NCI-H460 (cell line): ENCODE data around the gene FCN1. TPM values are rescaled to one million over a fixed set of nuclear protein-coding genes. Genes with fewer than 3 reads are reported as not detected.

Source experiments
- DNase-seq: peaks from one replicate; pipeline ENCODE4 v3.0.0-alpha.2; 2016; ENCODE audit warnings: low read depth; ENCODE audit errors: extremely low read depth
- total RNA-seq: library from RNA; depleted of rRNA; stranded (reverse); fragments of >200 nt; shearing (Covaris generic); gene quantifications from 2 replicates; pipeline ENCODE4 v1.2.3, GENCODE V29; 2014

Gene FCN1
- total RNA-seq, 1 experiment from 2014 or later: not detected

DNA sequence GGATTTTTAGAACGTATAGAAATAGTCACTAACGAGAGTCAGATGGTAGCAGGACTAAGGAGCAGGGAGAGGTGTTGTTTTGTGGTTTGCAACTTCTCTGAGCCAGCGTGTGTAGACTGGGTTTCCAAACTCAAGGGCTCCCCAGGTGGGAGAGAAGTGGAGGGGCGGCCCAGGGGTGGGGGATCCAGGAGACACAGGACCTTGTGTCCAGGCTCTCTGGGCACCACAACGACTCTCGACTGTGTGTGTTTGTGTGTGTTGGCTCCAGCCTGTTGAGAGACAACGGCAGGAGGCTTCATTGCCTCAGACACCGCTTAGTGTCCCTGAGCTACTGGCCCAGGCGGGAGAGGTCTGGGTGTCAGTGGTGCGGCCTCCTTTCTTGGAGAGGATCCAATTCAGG is 934 bp upstream of the FCN1 start:
- no peak for DNase-seq

DNA sequence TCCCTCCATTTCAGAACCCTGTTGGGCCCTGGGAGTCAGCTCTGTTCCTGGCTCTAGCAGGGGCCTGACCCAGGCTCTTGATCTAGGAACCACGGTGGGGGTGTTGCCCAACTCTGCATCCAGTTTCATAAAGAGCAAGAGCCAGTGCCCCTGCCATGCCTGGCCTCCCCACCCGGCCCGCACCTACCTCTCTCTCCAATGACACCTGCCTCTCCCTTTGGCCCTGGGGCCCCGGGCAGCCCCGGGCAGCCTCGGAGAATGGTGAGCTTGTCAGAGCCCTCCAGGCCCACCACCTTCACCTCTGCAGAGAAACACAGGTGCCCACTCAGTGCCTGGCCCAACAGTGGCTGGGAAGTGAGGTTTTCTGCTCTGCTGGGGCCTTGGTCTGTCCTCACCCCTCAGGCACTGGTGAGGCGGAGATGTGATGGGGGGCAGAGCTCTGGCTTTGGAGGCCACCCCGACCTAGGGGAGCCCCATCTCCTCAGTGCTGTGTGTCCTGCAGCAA is 1.5 kb downstream of the FCN1 start:
- no peak for DNase-seq

DNA sequence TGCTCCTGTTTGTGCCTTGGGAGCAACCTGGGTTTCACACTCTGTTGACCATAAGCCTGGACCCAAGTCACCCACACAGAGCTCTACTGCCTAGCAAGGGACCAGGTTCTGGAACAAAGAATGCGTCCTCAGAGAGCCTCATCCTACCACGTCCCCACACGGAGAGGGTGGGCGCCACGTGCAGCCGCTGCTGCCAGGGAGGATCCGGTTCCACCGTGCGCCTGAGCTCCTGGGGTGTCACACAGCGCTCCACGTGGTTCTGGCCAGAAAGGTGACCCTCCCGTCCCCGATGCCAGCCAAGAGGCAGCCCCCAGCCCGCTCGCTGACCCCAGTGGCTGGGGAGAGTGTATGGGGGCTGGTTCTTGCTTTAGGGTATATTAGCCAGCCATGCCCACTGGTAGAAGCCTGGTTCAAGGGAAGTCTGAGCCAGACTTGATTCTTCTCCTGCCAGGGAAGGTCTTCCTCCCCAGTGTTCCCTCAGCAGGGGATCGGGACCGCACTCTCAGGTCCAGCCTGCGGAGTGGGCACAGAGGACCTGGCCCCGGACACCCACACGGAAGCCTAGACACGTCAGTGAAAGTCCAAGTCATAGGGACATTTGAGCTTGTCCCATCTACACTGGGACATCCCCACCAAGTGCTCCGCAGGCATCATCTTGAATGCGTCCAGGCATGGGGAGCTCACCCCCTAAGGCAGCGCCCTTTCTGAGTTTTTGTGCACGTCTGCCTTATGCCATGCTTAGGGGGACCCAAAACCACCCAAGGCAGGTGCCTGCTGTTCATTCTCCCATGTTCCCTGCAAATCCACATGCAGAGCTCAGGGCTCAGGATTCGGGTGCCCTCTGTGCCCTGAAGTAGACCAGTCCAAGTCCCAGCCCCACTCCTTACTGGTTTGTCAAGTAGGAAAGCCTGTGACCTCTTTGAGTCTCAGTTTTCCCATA is 2.4 kb downstream of the FCN1 start:
- no peak for DNase-seq

DNA sequence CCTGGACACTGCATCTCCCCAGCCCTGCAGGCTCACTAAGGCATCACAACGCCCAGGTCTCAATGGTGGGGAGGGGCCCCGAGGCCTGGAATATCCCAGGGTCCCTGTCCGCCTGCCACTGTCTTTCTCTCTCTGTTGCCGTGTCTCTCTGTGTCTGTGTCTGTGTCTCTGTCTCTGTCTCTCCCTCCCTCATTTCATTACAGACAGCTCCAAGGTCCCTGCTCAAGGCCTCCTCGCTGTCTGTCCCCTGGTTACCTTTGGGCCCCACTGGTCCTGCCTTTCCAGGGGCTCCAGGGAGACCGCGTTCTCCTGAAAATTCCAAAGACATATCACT is 3.2 kb downstream of the FCN1 start:
- no peak for DNase-seq

DNA sequence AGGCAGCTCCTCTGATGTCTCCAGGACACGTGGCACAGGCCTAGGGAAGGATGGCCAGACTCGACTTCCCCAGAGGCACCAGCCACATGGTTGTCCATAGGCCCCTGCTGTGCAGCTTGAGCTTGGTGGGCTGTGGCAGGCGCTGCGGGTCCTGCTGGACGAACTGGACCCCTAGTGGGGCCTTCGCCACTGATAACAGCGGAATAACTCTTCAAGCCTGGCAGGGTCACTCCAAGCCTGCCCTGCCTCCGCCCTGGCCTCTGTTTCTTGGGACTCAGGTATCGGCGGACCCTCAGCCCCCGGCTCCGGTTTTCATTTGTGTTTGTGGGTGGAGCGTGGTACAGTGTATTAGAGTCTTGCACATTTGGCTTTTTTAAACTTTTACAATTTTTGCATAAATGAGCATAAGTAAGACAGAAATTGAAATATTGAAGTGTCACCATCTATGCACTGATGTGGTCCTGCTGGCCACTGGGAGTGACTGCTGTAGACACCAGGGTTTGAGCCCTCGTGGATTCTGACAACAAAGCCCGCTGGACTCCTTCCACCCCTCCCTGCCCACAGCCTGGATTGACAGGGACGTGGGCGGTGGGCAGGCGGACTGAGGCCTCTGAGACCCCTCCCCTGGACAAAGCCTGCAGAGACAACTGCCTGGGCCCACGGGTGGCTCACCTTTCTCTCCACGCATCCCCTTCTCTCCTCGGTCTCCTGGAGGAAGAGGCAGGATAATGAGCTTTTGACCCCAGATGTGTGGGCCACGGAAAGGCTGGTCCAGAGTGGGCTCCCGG is 3.8 kb downstream of the FCN1 start:
- DNase-seq: no peak

DNA sequence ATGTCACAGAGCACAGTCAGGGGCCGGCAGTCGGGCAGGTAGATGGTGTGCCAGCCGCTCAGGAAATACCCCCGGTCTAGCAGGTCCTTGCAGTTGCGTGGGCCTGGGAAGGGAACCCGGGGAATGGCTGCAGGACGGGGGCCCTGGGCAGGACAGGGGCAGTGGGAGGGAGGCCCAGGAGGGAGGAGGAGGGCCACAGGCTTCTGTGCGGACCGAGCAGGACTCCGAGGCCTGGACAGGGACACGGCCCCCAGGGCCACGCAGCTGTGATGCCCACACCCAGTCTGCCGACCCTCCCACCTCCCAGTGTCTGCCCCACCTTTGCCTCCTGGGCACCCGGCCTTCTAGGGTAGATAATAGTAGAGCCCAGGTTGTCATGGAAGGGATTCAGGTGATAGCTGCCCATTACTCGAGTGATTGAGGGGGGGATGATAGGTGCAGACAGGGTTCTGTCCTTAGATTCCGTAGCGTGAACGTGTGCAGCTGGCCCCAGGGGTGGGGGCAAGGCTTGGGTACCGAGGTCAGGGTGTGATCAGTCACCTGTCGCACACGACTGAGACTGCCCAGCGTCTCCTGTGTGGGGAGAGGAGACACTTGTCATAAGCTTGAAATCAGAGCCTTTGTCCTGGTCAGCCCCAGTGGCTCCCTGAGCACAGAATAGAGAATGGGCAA is 4.5 kb downstream of the FCN1 start:
- DNase-seq: no peak

DNA sequence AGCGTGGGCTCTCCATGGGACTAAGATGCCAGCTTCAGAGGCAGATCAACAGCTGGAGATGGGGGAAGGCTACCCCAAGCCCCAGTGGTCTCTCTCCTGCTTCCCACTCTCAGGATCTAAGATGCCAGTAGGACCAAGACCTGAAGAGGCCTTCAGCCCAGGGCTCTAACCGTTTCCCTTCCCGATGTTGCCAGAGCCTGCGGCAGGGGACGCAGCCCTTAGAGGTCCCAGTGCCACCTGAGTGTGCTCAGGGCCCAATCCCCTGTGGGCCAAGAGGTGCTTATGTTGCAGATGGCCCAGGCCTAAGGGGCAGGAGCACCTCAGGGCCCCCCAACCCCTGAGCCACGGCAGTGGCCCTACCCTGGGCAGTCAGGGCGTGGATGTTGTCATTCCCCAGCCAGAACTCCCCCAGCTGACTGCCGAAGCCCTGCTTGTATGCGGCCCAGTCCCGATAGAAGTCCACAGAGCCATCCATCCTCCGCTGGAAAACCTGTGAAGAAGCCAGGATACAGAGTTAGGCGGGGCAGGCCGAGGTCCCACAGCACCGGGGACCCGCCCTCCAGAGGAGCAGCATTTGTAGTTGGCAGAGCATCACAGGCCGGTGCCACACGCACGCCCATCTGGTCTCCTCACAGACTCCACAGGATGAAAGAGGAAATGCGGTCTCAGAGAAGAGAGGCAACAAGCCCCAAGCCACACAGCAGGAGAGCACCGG is 5.4 kb downstream of the FCN1 start:
- DNase-seq: no peak

DNA sequence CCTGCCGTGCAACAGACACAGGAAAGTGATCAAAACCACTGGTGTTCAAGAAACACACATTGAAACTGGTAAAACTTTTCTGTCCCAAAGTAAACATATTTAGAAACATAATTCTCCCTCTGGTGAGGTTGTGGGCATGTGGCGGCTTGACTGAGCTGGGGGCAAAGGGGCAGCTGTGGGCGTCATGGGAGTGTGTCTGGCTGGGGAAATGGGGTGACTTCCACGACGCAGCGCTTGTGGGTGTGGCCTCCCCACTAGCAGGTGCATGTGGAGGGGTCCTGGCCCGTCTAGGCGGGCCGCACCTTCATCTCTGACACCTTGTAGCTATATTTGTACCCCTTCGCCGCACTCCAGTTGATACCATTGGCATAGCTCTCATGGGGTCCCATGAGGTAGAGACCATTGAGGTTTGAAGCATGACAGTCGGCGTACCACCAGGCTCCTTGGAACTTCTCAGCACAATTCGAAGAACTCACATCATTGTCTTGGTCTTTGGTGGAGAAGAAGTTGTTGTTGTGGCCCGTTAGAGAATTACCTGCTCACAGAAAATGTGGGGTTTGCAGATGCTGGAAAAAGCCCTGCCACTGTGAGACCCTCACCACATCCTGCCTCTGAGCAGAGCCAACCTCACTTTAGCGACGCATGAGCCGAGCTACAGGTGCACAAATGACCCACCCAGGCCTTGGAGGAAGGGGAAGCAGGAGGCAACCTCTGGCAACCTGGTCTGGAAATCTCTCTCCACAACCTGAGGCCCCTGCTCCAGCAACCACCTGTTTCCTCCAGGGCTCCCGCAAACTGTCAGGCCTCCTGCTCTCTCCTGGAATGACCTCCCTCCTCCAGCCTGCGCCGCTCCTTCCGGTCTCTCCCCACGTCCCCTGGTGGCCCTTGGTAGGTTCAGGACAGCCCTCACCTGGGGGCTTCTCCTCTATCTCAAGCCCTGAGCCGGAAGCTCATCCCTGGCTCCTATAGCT is 7.9 kb downstream of the FCN1 start:
- no peak for DNase-seq

DNA sequence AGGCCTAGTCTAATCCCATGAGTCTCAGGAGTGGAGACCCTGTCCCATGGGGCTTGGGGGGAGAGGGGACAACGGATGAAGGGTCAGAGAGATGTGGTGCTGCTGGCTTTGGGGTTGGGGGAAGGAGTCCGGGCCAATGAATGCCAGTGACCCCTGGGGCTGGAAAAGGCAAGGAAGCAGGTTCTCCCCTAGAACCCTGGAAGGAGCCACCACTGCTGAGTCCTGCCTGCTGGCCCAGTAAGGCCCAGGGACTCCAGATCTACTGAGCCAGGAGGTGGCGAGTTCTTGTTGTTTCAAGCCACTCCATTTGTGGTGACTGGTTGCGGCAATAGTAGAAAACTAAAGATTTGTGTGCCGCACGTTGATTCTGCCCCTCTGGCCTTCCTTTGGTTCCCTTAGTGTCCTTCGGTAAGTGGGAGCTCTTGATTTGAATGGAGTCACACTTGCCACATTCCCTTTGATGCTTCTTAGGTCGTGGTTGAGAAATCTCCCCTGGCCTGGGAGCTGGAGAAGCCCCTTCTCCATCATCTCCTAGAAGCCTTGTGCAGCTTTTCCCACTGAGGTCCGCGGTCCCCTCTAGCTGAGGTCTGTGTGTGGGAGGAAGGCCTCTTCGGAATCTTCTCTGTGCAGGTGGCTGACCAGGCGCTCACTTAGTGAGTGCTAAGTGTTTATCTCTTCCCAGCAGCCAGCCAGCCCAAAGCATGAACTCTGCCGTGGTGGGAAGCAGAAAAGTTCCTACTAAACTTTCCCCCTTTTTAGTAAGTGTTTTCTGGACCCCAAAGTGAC is 9.0 kb downstream of the FCN1 start:
- DNase-seq: no peak

DNA sequence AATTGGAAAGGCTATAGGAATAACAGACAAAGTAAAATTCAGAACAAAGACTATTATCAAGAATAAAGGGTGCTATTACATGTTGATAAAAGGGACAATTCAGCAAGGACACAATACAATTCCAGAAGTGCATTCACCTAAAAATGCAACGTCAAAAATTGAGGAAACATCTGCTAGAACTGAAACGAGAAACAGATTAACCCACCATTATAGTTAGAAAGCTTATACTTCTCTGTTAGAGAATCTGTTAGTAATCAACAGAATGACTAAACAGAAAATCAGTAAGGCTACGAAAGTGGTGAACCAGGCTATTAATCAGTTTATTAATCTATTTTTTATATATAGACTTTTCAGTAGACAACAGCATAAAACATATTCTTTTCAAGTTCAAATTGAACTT is 14.8 kb downstream of the FCN1 start:
- DNase-seq: no peak

DNA sequence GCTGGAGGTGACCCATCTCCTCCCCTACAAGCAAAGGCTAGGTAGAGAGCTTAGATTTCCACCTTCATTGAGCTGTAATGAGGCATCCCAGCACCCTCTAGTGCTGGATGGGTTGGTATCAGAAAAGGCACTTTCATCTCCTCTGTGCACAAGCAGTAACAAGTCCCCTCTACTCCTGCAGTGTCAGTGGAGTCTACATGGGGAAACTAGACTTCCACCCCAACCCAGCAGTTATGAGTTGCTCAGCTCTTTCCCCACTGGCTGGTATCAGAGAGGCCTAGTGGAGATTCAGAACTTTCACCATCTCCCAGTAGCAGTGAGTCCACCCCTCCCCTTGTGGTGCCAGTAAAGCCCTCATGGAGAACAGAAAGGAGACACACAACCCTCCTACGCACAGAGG is 17.9 kb downstream of the FCN1 start:
- DNase-seq: no peak

DNA sequence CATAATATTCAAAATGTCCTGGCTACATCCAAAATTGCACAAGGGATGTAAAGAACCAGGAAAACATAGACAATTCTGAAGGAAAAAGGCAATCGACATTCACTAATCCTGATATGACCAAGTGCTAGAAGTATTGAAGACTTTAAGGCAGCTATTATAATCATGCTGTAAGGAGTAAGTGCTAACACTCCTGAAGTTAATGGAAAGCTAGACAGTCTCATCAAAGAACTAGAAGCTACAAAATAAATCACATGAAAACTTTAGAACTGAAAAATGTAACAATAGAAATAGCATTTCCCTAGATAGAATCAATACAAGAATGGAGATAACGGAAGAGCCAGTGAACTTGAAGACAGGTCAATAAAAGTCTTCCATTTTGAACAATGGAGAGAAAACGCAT is 18.5 kb downstream of the FCN1 start:
- no peak for DNase-seq

DNA sequence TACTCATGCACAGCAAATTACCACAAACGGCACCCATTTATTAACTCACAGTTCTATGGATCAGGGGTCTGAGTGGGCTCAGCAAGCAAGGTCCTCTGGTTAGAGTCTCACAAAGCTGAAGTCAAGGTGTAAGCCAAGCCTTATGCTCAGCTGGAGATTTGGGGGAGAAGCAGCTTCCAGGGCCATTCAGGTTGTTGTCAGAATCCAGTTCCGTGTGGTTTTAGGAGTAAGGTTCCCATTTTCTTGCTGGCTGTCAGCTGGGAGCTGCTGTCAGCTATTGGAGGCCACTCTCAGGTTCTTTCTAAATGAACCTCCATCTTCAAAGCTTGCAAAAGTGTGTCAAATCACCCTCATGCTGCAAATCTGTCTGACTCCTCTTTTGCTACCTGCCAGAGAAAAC is 19.4 kb downstream of the FCN1 start:
- no peak for DNase-seq

DNA sequence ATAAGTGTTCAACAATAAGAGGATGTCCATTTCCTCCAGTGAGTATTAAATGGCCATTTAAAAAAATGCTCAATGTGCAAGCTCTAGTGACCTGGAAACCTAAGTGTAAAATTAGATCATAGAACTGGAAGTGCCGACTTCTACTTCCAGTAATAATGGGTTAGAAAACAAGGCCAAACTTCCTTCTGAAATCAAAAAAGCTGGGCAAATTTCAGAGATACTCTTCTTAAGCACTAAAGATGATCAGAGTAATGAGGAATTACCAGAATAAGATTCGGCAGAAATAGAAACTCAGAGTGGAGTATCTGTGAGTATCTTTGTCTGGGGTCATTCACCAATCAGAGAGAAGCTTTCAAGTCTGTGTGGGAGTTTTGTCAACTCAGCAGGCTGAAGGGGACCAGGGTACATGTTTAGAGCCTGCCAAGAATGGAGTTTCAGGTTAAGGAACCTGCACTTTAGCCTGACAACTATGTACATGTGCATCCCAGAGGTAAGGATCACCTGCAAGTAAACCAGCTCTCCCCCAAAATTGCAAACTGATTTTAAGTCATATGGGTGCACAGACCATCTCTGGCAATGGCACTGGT is 20.0 kb downstream of the FCN1 start:
- no peak for DNase-seq

DNA sequence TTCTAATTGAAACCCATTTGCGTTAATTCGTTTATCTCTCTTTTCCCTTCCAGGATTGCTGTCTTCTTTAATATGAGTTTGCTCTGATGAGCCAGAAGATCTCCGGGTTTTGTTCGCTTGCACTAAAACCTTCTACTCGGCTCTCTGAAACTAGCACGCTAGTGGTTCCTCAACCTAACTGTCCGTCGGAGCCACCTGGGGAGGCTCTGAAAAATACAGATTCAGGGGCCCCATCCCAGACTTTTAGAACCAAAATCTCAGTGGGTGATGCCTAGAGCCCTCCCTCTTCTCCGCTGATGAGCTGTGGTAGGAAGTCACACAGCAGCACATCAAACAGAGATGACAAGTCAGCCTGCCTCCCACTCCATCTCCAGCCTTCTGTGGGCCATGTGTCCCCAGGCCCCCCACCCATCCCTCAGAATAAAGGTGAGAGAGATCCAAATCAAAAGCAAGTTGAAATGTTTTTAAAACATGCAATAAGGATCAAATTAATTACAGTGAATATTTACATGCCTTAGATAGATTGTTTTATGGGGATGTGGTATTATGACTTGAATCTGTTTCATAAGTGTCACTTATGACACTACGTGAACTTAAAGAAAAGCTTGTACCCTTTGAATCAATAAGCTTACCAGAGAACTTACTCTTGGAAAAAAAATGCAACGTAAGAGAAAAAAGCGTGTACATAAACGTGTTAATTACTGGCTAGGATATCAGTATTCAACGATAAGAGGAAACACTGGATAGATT is 20.7 kb downstream of the FCN1 start:
- DNase-seq: no peak

DNA sequence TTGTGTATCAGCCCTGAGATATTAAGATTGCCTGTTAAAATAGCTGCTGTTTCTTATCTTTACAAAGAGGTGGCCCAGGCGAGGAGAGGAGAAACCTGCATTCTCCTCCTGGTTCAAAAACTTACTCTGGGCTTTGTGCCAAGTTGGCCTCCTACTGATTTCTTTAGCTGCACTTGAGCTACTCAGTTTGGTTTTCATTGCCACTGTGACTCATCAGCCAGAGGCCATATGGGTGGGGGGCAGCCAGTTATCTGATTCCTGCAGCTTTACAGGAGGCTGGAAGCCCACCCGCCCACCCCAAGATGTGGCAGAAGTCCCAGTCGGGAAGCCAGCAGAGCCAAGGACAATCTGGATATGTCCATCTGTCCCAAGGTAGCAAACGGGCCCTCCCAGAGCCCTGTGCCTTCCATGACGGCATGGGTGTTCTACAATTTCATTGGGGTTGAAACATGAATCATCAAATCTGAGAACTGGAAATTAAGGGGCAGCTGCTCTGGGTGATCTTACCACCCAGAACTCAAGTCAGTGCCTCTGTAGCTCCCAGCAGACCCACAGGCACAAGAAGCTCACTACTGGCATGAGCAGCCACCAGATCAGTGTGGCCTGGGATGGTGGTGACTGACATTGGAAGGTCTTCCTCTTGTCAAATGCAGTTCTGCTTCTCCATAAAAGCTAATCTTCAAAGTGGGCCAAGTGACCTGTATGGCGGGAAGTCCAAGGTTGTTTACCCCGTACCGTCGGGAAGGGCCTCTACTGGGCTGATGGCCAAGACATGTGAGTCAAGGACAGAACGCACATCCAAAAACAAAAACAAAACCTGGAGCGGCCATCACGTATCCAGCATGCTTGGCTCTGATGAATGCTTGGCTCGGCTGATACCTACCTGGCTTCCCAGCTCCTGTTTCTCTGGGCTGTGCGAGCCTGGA is 21.5 kb downstream of the FCN1 start:
- DNase-seq: no peak

DNA sequence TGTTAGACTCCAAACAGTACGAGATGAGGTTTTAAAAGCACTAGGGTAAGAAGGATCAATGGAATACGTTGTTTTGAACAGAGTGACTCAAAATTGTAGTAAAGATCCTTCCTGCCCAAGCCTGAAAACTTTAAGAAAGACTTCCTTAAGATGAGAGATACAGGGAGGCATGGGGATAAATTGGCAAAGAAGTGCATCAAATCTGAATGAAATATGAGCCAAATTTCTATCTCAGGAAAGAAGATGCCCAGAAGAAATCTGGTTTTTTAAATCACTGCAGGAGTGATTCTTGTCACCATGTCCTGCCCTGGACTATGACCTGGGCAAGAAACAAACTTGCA is 22.2 kb downstream of the FCN1 start:
- no peak for DNase-seq
